Type B pancreatic cell (in vitro differentiated cells): ENCODE data around the gene CDC14B. TPM values are rescaled to one million over a fixed set of nuclear protein-coding genes. Genes with fewer than 3 reads are reported as not detected.

Experiments used
- DNase-seq: peaks from one replicate; pipeline ENCODE4 v3.0.0; 2021; ENCODE audit warnings: mixed read lengths; ENCODE audit not compliant: unreplicated experiment; ENCODE audit errors: extremely low spot score
- H3K27ac Mint-ChIP-seq: 2 replicates; pipeline ENCODE4 v1.8.0; 2021; ENCODE audit warnings: mild to moderate bottlenecking, mixed read lengths
- H3K27me3 Mint-ChIP-seq: 2 replicates; pipeline ENCODE4 v1.8.0; 2021; ENCODE audit warnings: mixed read lengths
- H3K36me3 Mint-ChIP-seq: 2 replicates; pipeline ENCODE4 v1.8.0; 2021; ENCODE audit warnings: mixed read lengths
- H3K4me1 Mint-ChIP-seq: one replicate; pipeline ENCODE4 v1.8.0; 2021; ENCODE audit warnings: mixed read lengths; ENCODE audit not compliant: unreplicated experiment
- H3K4me3 Mint-ChIP-seq: 2 replicates; pipeline ENCODE4 v1.8.0; 2021; ENCODE audit warnings: mild to moderate bottlenecking, mixed read lengths
- H3K9me3 Mint-ChIP-seq: 2 replicates; pipeline ENCODE4 v1.8.0; 2021; ENCODE audit warnings: mixed read lengths
- total RNA-seq: library from RNA; stranded (reverse); gene quantifications from 2 replicates; pipeline ENCODE4 v1.2.1, GENCODE V29; 2021; ENCODE audit warnings: low replicate concordance
- TF ChIP-seq, protein P1 (sequence below): fragments of 200-600 bp; sonication (generic); conservative IDR thresholded peaks from 2 replicates; pipeline ENCODE4 v1.5.0; 2021; ENCODE audit warnings: antibody characterized with exemption, mild to moderate bottlenecking

CDC14B gene
- total RNA-seq, 1 donor from 2014 or later = 24.8 TPM

DNA sequence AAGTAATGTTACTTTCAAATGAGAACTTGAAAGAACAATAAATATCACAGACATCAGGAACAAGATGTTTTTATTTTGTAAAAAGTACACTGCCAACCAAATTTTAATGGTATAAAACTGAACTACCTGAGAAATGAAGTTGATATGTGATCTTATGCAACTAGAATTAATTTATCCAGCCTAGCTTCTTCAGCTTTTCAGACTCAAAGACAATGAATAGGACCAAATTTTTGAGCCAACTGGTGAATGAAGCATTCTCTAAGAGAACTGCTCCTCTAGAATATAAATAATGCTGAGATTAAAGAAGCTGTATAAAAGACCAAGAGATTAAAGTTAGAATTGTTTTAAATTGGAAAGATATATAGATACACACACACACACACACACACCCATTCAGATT is 9.9 kb downstream of the CDC14B start:
- H3K9me3 Mint-ChIP-seq = no peaks in the 10 kb centered on the region

DNA sequence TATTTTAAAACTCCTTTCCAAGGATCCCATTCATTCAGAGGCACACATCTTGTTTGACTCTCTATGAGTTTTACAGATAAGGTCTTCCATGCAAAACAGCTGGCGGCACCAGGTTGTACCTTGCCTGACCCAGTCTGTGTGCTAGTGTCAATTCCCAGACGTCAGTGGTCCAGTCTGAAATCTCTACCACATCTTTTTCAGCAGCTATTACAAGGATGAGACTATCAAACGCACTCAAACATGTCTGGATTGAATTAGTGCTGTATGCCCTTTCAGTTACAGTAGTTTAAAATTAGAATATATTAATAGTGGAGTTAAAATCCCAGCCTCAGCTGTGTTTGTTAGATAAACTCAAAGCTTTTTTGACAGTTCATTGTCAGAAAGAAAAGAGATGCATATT is 11.7 kb downstream of the CDC14B start:
- H3K4me3 Mint-ChIP-seq = no peak overlapping the region
- no peak for DNase-seq
- TF ChIP-seq, protein P1, sequence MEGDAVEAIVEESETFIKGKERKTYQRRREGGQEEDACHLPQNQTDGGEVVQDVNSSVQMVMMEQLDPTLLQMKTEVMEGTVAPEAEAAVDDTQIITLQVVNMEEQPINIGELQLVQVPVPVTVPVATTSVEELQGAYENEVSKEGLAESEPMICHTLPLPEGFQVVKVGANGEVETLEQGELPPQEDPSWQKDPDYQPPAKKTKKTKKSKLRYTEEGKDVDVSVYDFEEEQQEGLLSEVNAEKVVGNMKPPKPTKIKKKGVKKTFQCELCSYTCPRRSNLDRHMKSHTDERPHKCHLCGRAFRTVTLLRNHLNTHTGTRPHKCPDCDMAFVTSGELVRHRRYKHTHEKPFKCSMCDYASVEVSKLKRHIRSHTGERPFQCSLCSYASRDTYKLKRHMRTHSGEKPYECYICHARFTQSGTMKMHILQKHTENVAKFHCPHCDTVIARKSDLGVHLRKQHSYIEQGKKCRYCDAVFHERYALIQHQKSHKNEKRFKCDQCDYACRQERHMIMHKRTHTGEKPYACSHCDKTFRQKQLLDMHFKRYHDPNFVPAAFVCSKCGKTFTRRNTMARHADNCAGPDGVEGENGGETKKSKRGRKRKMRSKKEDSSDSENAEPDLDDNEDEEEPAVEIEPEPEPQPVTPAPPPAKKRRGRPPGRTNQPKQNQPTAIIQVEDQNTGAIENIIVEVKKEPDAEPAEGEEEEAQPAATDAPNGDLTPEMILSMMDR = no peak
- no peaks in the 10 kb centered on the region for H3K9me3 Mint-ChIP-seq
- H3K36me3 Mint-ChIP-seq = no peaks in the 10 kb centered on the region
- no peak overlapping the region for H3K27ac Mint-ChIP-seq
- peaks cover 2% of the 10 kb centered on the region for H3K27me3 Mint-ChIP-seq
- peaks cover 21% of the 10 kb centered on the region for H3K4me1 Mint-ChIP-seq

More for the DNA sequence above, 9.9 kb downstream of the CDC14B start:
- TF ChIP-seq, protein P1 = no peak
- Mint-ChIP-seq H3K36me3 (no peaks in the 10 kb centered on the region), H3K27ac (no peak overlapping the region), H3K4me1 (peaks cover 18% of the 10 kb centered on the region), H3K4me3 (no peak overlapping the region), H3K27me3 (peaks cover 6% of the 10 kb centered on the region)
- no peak for DNase-seq

GRCh38 chr9:96605328-96605727 is 14.3 kb downstream of the CDC14B start:
- Mint-ChIP-seq H3K4me1 (peaks cover 16% of the 10 kb centered on the region), H3K36me3 (no peaks in the 10 kb centered on the region), H3K27ac (no peak overlapping the region), H3K4me3 (no peak overlapping the region), H3K9me3 (peaks cover 5% of the 10 kb centered on the region), H3K27me3 (no peaks in the 10 kb centered on the region)
- TF ChIP-seq, protein P1 = no peak
- DNase-seq = no peak

- no peak overlapping the region for H3K4me3 Mint-ChIP-seq
These were observed 15.7 kb downstream of the CDC14B start for GRCh38 chr9:96604004-96604319.

DNA sequence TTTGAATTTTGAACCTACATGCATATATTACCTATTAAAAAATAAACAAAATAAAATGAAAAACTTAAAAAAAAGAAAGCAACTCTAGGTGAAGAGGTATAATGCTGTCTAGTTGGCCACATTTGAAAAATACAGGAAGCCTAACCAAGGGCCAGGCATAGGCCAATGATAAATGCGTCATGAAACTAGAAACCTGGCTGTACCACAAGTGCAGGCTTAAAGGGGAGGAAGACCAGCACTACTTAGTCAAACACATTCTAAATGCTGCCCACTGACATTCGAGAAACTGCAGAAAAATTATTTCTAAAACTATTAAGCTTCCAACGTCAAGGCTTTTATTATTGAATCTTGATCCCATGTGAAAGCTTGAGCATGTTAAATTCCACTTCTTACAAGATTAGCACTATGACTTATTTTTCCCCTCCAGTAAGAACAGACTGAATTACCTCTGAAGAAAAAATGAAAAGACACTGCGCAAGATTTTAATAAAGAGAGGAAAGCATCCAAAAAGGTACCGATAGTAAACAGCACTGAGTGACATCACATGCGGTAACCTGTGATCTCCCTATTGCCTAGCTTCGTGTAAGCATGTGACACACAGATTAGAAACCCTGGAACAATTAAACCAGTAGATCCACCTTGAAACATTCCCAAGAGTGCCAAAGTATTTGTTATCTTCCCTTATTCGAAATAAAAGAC is 16.2 kb downstream of the CDC14B start:
- no peaks in the 10 kb centered on the region for H3K27me3 Mint-ChIP-seq
- no peaks in the 10 kb centered on the region for H3K36me3 Mint-ChIP-seq
- no peak overlapping the region for H3K4me3 Mint-ChIP-seq
- no peak overlapping the region for H3K27ac Mint-ChIP-seq
- peaks cover 5% of the 10 kb centered on the region for H3K9me3 Mint-ChIP-seq
- no peak for DNase-seq
- H3K4me1 Mint-ChIP-seq = peaks cover 16% of the 10 kb centered on the region
- TF ChIP-seq, protein P1 = no peak

More at GRCh38 chr9:96604004-96604319, 15.7 kb downstream of the CDC14B start:
- no peak overlapping the region for H3K27ac Mint-ChIP-seq
- TF ChIP-seq, protein P1 = no peak
- peaks cover 5% of the 10 kb centered on the region for H3K9me3 Mint-ChIP-seq
- H3K4me1 Mint-ChIP-seq = peaks cover 16% of the 10 kb centered on the region
- no peak for DNase-seq
- H3K36me3 Mint-ChIP-seq = no peaks in the 10 kb centered on the region
- no peaks in the 10 kb centered on the region for H3K27me3 Mint-ChIP-seq
